ENCODE data around the gene PGR.

DNA sequence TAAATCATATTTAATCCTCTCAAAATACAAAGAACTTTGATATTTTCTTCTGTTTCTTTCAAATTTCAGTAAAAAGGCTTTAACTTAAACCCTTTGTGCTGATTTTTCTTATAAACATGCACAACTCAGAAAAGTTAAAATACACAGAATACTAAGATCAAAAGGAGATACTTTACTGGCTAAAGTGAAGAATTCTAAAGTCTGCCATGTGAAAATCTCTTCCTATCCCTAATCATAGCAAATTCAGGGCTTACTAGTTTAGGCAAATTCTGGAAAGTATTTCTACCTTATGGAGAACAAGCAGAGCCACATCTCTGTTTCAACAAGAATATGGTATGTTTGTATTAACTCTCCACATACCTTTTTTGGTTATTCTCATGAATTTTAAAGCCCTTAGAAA lies 96.6 kb downstream of the PGR start:
- TF ChIP-seq, protein P1, sequence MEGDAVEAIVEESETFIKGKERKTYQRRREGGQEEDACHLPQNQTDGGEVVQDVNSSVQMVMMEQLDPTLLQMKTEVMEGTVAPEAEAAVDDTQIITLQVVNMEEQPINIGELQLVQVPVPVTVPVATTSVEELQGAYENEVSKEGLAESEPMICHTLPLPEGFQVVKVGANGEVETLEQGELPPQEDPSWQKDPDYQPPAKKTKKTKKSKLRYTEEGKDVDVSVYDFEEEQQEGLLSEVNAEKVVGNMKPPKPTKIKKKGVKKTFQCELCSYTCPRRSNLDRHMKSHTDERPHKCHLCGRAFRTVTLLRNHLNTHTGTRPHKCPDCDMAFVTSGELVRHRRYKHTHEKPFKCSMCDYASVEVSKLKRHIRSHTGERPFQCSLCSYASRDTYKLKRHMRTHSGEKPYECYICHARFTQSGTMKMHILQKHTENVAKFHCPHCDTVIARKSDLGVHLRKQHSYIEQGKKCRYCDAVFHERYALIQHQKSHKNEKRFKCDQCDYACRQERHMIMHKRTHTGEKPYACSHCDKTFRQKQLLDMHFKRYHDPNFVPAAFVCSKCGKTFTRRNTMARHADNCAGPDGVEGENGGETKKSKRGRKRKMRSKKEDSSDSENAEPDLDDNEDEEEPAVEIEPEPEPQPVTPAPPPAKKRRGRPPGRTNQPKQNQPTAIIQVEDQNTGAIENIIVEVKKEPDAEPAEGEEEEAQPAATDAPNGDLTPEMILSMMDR (IDR thresholded peaks at IDR 0.05; ENCODE audit: low read depth, low read length), result no peak
- TF ChIP-seq EZH2phosphoT487 (IDR thresholded peaks at IDR 0.05; ENCODE audit: low read depth), result no peak

Measured in OCI-LY3 (cell line).